GM19372 (cell line): ENCODE results near the gene NDEL1.

ENCODE experiments used
- ATAC-seq: cut with Tn5 transposase; IDR thresholded peaks from one replicate; pipeline ENCODE4 v1.9.1; 2021; ENCODE audit warnings: mild to moderate bottlenecking, low read depth, moderate library complexity; ENCODE audit not compliant: unreplicated experiment

NDEL1 gene

DNA sequence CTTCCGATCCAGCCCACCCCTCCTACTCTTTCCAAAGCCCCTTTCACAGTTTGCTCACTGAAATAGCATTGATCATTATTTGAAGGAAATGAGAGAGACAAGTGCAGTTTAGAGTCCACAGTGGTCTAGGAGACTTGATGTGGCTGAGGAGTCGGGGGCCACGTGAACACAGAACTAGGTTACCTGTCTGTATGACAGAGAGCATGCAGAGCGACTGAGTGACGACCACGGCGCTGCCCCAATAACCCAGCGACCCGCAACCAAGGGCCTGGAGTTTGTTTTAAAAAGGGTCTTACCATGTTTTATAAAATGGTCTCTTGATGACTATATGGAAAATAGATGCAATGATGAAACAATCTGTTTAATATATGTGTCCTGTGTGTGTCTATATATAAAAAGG, 39.5 kb downstream of the NDEL1 start:
- no peak for ATAC-seq

DNA sequence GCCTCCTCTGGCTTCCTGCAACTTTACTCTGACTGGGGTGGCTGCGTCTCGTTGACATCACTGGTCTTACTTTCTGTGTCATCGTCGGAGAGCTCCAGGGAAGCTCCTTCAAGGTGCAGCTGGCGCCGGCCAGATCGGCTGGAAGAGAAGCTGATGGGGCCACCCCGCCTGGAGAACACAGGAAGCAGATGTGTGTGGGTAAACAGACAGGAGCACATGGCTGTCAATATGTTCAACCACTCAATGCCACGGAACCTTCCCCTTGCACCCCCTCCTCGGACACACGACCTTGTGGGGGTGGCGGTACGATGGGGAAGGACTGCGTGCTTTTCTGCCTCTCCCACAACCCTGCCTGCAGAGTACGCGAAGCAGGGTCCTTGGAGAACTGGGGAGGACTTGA, 40.1 kb downstream of the NDEL1 start:
- no peak for ATAC-seq

DNA sequence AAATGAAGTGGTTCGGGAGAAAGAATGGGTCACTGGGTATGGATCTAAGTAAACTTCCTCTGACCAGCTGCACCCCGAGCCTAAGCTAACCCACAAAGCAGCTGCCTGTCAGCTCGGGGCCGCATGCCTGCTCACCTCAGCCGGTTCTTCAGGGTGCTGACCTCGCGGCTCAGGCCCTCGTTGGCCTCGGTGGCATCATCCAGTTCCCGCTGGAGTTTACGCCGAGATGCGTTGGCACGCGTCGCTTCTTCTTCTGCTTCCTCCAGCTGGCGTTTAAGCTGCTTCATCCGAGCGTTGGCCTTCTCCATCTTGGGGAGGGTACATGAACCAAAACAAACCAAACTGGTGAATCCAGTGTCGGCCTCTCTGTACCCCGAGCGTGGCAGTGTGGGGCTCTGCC, 41.1 kb downstream of the NDEL1 start:
- ATAC-seq = no peak

DNA sequence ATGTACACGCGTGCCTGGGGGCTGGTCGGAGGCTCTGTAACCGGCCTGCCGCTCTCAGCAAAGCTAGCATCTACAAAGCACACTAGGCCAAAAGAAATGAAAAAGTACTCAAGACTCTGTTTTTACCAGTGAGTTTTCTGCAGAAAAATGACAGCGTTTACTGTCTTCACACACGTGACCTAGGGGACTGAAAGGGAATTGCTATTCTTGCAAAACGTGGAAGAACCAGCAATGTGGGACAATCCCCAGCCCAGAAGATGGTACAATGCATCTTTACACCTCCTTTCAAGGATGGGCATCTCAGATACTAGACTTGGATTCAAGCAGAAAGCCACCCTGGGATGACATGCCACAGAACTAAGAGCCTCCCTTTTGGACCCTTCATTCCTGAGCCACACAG, 41.5 kb downstream of the NDEL1 start:
- no peak for ATAC-seq

DNA sequence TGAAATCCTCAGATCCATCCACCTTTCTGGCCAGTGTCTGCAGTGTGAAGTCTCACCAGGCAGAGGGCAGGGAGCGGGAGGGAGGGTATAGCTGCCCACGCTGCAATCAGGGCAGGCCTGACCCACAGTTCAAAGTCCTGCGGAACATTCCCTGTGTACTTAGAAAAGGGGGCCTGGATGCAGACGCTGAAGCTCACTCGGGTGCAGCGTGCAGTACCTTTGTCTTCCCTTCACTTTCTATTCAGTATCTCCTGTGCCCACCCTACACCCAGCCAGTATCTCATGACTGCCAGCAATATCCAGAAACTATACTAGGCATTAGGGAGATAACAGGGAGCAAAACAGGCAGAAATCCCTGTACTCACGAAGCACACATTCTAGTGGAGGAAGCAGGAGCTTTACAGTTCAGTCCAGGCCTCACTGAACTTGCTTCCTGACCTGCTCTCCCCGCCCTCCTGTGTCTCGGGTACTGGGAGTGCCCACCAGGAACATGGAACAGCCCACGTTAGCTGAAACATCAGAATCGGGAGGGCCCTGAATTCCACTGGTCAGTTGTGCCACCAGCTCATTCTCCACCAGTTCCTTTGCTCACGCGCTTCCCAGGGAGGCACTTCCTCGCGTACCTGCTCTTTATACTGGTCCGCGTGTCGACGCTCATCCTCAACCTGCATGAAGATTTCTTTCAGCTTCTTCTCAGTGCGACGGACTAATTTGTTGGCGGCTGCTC, 42.2 kb downstream of the NDEL1 start:
- ATAC-seq = no peak

DNA sequence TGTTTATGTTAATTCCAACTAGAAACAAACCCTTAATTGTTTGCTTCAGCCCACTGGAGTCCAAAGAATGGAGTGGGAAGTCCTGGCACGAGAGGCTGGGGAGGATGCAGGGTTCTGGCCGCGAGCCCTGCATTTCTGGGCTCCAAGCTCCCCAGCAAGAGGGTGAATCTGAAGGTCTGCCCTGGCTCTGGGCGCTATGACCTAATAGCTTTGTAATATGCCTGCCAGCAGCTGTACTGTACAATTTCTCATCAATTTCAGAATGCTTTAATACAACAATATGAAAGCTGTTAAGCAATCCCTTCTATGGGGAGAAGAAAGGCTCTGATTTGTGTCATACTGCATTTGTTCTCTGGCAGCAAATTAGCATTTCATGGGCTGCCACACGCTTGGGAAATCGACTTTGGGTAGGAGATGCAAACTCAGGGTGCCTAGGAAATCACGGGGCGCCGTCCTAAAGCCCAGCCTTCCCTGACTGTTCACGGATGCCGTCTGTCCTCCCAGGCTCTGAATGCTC, 43.8 kb downstream of the NDEL1 start:
- no peak for ATAC-seq

DNA sequence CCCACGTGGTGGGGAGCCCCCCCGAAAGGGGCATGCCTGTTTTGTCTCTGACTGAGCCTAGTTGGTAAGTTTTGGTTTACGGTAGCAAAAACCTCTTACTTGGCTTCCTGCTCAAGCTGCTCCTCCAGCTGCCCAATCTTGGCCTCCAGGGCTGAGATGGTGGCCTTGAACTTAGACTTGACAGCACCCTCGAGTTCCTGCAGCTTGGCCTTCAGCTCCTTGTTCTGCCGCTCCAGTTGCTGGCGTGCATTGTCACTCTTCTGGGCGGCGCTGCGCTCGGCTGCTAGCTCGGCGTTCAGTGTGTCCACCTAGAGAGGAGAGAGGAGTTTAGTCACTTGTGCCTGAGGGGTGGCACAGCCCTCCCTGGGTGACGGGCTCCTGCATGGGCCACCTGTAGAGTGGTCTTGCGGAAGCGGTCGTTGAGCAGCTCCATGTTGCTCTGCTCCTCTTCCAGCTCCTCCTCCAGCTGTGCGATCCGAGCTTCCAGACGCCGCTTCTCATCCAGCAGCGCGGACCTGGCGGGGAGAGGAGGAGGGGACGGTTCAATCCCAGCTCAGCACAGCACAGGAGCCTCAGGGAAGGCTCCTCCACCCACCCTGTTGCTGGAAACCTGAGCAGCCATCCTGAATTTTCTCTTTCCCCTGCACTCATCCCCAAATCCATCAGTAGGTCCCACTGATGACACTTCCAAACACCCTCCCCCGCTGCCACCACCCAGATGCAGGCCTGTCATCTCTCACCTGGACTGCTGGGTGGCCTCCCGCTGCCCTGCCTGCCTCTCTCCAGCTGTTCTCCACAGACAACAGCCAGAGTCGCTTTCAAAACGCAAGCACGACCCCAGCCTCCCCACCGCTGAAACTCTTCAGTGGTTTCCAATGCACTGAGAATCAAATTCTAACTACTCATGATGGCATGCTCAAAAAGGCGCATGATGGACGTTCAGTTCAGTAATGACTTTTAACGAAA, 44.6 kb downstream of the NDEL1 start:
- ATAC-seq = no peak

DNA sequence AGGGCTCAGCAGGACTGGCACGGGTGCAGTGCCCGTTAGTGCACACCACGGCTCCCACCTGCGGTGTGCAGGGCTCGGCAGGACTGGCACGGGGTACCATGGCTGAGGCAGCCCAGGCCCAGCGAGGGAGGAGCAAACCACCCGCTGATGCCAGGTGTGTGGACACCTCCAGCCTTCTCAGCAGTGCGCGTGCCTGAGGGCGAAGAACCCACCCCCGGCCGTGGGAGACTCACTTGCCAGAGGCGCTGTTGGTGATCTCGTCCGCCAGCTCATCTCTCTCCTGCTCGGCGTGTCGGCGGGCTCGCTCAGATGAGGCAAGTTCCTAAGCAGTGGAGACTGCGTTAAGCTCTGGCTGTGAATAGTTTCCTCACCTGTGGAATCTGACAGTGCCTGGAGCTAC, 45.4 kb downstream of the NDEL1 start:
- no peak for ATAC-seq

DNA sequence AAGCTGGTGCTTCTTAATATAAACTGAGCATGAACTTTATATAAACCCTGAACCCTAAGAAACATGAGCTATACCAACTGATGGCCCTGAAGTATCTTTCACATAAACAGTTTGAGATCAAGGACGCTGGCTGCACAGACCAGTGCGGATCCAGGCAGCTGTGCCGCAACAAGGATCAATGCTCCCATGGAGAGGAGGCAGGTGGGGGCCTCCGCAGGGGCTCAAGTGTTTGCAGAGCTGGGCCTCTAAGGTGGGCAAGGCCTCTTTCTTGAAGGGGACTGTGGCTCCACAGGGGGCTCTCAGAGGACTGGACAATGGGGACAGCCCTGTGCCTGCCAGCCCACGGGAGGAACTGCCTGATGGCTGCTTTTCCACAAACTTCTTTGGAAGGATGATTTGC, 46.0 kb downstream of the NDEL1 start:
- ATAC-seq = no peak

DNA sequence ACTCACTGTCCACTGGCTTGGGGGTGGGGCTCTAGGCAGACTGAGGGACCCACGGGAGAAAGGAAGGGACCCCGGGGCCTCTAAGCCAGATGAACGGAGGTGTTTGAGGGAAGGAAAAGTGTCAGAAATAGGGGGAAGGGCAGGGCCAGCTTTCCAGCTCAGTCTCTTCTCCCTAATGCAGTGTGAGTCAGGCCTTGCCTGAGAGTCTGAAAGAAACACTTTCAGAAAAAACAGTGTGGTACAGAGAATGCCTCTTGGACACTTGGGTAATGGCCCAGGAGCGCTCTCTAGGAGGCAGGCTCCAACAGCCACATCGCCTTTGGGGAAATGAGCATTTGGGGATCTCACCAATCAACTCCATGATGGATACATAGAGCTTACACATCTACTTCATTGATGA, 46.9 kb downstream of the NDEL1 start:
- ATAC-seq = no peak

DNA sequence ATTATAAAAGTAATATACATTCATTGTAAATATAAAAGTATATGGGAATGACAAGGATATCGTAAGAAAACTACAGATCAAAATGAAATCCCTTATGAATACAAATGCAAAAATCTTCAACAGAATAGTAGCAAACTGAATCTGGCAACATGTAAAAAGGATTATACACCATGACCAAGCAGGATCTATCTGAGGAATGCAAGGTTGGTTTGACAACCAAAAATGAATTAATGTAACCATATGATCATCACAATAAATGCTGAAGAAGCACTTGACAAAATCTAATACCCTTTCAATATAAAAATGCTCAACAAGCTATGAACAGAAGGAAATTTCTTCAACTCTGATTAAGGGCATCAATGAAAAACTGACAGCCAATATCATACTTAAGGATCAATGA, 48.8 kb downstream of the NDEL1 start:
- no peak for ATAC-seq

DNA sequence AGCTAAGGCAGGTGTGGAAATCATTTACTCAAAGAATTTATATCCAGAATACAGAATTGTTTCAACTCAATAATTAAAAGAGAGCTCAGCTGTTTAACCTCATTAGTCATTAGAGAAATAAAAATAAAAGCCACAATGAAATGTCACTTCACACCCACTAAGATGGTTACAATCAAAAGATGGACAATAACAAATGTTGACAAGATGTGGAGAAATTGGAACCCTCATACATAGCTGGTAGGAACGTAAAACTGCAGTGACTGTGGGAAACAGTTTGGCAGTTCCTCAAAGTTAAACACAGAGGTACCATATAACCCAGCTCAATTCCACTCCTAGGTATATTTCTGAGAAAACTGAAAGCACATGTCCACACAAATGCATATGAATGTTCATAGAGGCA, 49.8 kb downstream of the NDEL1 start:
- no peak for ATAC-seq

DNA sequence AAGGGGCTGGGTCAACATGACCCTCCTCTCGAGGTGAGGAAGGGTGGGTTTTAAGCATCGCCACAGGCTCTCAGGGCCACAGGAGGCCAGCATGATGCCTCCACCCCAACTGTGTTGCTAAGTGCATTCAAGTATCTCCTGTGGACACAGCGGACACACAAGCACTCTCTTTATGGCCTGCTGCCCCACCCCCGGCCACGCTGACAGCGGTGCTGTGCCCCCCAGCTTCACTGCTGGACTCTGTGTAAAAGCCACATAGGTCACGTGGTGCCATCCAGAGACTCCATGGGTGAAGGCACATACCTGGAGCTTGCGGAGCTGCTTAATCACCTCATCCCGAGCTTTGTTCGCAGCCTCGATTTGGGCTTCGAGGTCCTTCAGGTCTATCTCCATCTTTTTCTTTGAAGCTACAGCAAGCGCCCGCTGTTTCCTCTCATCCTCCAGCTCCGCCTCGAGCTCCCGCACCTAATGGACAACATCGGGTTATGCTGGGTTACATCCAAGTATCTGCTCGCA, 51.5 kb downstream of the NDEL1 start:
- no peak for ATAC-seq

DNA sequence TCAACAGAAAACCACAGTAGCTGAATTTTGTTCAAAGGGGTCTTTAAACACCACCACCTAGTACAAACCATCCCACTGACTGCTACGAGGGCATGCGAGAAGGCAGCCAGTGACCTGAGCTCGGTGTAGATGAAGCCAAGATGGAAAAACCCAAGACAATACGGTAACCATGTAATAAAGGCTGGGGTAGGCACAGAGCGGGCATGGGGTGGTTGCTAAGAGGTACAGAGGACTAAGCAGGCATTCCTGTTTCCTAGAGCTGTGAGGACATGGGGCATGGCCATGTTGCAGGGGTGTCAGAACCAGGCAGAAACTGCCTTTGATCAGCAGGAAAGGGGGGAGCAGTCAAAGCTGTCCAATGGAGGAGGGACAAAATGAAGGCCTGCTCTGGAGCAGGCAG, 52.1 kb downstream of the NDEL1 start:
- no peak for ATAC-seq

DNA sequence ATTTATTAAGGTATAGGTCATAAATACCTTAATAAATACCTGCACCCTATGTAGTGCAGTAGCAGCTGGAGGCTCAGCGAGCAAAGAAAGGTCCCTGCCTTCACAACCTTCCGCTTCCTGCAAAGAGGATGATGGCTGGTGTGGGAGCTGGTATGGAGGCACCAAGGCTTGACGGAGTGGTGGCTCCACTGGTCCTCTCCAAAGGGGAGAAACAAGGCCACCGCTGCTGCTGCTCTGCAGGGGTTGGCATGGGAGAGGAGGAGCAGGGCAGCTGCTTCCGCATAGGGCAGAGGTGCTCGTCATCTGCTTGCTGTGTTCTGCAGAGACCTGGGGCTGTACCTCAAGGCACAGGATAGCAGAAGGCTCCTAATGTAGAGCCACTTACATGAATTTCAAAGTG, 52.8 kb downstream of the NDEL1 start:
- no peak for ATAC-seq

DNA sequence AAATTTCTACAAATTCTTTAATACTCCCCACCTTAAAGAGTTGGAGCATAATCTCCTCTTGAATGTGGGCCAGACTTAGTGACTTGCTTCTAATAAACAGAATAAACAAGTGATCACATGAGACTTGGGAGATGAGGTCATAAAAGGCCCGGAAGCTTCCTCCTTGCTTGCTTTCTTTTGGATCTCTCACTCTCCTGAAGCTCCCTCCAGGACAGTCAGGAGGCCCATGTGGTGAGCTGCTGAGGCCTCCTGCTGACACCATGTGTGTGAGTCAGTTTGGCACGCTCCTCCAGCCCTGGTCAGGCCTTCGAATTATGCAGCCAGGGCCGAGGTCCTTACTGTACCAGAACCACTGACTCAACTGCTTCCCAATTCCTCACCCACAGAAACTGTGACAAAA, 53.2 kb downstream of the NDEL1 start:
- no peak for ATAC-seq

DNA sequence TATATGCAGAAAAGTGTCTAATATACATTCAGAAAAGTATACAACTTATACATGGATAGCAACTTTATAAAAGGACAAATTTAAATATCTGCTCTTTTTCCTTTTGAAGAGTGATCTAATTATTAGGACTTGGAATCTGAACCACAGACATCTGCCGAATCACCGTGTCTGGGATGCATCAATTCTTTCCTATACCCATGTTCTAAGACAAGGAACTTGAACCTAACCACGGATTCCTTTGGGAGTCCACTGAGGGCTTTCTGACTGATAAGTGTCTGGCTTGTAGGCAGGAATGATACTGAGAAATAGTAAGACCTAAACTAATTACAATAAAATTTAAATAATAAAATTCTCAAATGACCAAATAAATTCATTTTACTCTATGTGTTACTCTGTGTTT, 54.2 kb downstream of the NDEL1 start:
- no peak for ATAC-seq

DNA sequence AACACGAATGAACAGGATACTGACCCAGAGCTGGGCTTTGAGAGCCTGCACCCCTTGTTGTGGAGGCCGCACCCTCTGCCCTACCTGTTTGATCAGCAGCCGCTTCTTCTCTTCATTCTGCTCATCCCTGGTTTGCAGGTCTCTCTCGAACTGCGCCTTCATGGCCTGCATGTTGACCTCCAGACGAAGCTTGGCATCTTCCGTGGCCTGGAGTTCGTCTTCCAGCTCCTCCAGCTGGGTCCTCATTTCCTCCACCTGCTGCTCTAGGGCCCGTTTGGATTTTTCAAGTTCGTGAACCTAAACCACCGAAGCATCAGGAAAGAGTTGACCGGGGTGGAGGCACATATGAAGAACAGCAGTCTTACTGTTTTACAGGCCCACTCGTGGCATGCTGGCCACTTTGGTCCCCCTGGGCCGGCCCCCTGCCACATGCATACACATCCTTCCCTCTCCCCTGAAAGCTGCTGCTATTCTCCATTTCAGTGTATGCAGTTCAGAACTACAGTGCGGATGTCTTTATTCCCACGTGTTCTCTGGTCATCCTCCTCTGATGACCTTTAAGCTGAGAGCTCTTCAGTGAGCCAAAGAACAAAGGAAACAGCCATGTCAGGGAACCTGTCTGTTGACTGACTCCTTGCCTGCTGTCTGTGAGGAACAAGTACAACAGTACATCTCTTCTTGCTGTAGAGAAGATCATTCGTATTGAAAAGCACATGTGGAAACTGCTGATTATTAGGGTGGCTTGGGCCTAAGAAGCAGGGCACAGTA, 54.8 kb downstream of the NDEL1 start:
- no peak for ATAC-seq

DNA sequence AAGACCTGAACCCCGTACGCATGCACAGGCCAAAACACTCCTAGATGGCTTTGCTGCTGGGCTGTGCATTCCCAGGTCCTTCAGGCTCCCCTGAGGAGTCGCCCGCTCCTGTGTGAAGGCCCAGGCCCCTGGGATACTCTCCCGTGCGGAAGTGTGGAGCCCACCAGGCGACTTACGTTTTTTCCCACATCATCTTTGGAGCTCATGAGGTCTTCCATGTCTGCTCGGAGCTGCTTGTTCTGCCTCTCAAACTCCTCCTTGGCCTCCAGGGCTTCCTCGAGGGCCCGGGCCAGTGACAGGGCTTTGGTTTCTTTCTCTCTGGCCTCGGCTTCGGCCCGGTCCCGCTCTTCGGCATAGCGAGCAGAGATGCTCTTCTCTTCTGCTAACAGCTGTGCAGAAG, 56.4 kb downstream of the NDEL1 start:
- ATAC-seq = no peak

DNA sequence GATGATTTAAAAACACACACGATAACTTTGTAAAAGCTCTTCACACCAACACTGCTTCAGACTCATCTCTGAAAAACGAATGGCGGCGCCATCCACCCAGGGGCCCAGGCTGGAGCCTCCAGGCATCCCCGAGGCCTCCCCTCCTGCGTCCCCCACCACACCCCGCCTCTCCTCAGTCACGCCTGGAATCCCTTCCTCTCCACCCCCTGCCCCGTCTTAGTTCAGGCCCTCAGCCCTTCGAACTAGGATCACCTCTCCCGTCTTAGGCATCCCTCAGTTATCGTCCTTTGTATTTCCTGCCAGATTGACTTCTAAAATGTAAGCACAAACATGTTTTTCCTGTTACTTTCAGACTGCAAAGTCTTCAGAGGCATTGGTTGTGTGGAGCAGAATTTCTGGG, 58.3 kb downstream of the NDEL1 start:
- no peak for ATAC-seq
